ENCODE data around the gene NFIC.

DNA sequence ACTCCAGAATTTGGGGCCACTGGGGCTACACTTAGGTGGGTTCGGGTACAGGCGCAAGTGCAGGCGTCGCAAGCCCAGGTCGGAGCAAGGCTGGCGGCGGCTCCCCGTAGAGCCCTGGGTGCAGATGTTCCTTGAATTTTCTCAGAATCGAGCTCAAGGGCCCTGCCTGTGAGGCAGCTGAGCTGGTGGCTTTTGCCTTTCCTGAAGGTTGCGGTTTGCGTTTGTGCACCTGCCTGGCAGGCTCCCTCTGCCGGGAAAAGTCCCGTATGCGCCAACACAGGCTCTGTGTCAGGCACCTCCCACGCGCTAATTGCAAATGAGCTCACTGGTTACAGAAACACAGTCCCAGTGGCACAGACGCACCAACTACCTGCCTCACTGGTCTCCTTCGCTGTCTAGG is 128.2 kb downstream of the NFIC start:
- no peak for TF ChIP-seq GATA3 (IDR thresholded peaks at IDR 0.05; ENCODE audit: low read depth, low read length)
- no peak for TF ChIP-seq GATA2 (IDR thresholded peaks at IDR 0.05; ENCODE audit: low read depth, low read length)

Data from SH-SY5Y (cell line).